HEK293T (cell line): ENCODE measurements around the gene KRTAP5-1.
"Not testable (repeated sequence)": the region's sequence is repeated elsewhere in the genome, so short reads cannot be mapped to it uniquely, and the experiment has no call there.

Experiments
- CTCF ChIA-PET: fragments of 350-600 bp; formaldehyde crosslinking; extraction: SDS; loops from one replicate; lab custom pipeline; 2021; ENCODE audit warnings: antibody characterized with exemption, inconsistent platforms; lab: Yijun Ruan, JAX
- POLR2A ChIA-PET: fragments of 350-600 bp; formaldehyde crosslinking; extraction: SDS; loops from one replicate; lab custom pipeline; 2020; ENCODE audit warnings: antibody characterized with exemption, inconsistent platforms; lab: Yijun Ruan, JAX
- DNase-seq: peaks from one replicate; pipeline ENCODE4 v3.0.0; 2012; ENCODE audit warnings: mixed read lengths; ENCODE audit errors: extremely low spot score
- ARNT ChIP-seq: fragments of 450-650 bp; IDR thresholded peaks from 2 replicates; pipeline ENCODE4 v1.6.1; 2017; ENCODE audit warnings: mild to moderate bottlenecking
- BHLHE40 ChIP-seq: fragments of 450-650 bp; IDR thresholded peaks from 2 replicates; pipeline ENCODE4 v1.6.1; 2016; ENCODE audit warnings: mild to moderate bottlenecking, moderate library complexity, borderline replicate concordance
- CTBP1 ChIP-seq: fragments of 450-650 bp; IDR thresholded peaks from 2 replicates; pipeline ENCODE4 v1.6.1; 2016; ENCODE audit warnings: borderline replicate concordance
- ELF4 ChIP-seq: fragments of 450-650 bp; IDR thresholded peaks from 2 replicates; pipeline ENCODE4 v1.6.1; 2017; ENCODE audit warnings: antibody characterized with exemption
- FOXA1 ChIP-seq: fragments of 450-650 bp; IDR thresholded peaks from 2 replicates; pipeline ENCODE4 v1.6.1; 2016; ENCODE audit warnings: mild to moderate bottlenecking
- FOXK2 ChIP-seq: fragments of 450-650 bp; IDR thresholded peaks from 2 replicates; pipeline ENCODE4 v1.6.1; 2016; ENCODE audit warnings: mild to moderate bottlenecking
- FOXM1 ChIP-seq: fragments of 450-650 bp; IDR thresholded peaks from 2 replicates; pipeline ENCODE4 v1.6.1; 2017; ENCODE audit warnings: mild to moderate bottlenecking, borderline replicate concordance
- HDGF ChIP-seq: fragments of 450-650 bp; IDR thresholded peaks from 2 replicates; pipeline ENCODE4 v1.6.1; 2017; ENCODE audit warnings: antibody characterized with exemption, borderline replicate concordance
- L3MBTL2 ChIP-seq: fragments of 450-650 bp; conservative IDR thresholded peaks from 2 replicates; pipeline ENCODE4 v1.6.1; 2016; ENCODE audit warnings: mild to moderate bottlenecking
- LEF1 ChIP-seq: fragments of 450-650 bp; IDR thresholded peaks from 2 replicates; pipeline ENCODE4 v1.6.1; 2017; ENCODE audit warnings: mild to moderate bottlenecking, borderline replicate concordance
- NFRKB ChIP-seq: fragments of 450-650 bp; IDR thresholded peaks from 2 replicates; pipeline ENCODE4 v1.6.1; 2016; ENCODE audit warnings: mild to moderate bottlenecking, moderate library complexity
- PKNOX1 ChIP-seq: fragments of 450-650 bp; IDR thresholded peaks from 2 replicates; pipeline ENCODE4 v1.6.1; 2016
- SP1 ChIP-seq: fragments of 450-650 bp; IDR thresholded peaks from 2 replicates; pipeline ENCODE4 v1.6.1; 2017
- SUZ12 ChIP-seq: fragments of 450-650 bp; IDR thresholded peaks from 2 replicates; pipeline ENCODE4 v1.6.1; 2016; ENCODE audit warnings: mild to moderate bottlenecking
- TARDBP ChIP-seq: fragments of 450-650 bp; IDR thresholded peaks from 2 replicates; pipeline ENCODE4 v1.6.1; 2016
- ZNF384 ChIP-seq: fragments of 450-650 bp; IDR thresholded peaks from 2 replicates; pipeline ENCODE4 v1.6.1; 2016

Gene KRTAP5-1

GRCh38 chr11:1604181-1604580 is 19.1 kb upstream of the KRTAP5-1 start:
- ChIA-PET POLR2A (no interaction called here), CTCF (no interaction called here)
- TF ChIP-seq PKNOX1 (no peak), TARDBP (no peak)
- DNase-seq = no peak

- TF ChIP-seq TARDBP (no peak), PKNOX1 (no peak), ELF4 (no peak)
- DNase-seq = no peak
- CTCF ChIA-PET = no interaction called here
- POLR2A ChIA-PET = no interaction called here
Observed at GRCh38 chr11:1603629-1604028, 18.5 kb upstream of the KRTAP5-1 start.

- POLR2A ChIA-PET, CTCF ChIA-PET, DNase-seq: not testable (repeated sequence)
Observed at GRCh38 chr11:1601663-1602062, 16.6 kb upstream of the KRTAP5-1 start.

DNA sequence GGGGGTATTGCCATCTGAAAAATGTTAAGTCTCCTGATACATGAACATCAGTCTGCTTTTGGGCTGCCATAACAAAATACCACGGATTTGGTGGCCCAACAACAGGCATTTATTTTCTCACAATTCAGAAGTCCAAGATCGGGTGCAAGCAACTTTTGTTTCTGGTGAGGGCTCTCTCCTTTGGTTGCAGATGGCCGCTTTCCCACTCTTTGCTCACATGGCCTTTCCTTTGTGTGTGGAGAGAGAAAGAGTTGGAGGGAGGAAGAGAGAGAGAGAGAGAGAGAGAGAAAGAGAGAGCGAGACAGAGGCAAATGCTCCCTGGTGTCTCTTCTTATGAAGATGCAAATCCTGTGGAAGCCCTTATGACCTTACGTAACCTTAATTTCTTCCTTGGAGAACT is 15.5 kb upstream of the KRTAP5-1 start:
- POLR2A ChIA-PET = no interaction called here
- no peak for DNase-seq
- CTCF ChIA-PET = no interaction called here
- TF ChIP-seq CTBP1 (no peak), LEF1 (no peak), FOXM1 (no peak), HDGF (no peak), L3MBTL2 (no peak), ZNF384 (no peak), BHLHE40 (no peak), FOXA1 (no peak), SP1 (no peak), ELF4 (no peak), ARNT (no peak), FOXK2 (no peak), SUZ12 (no peak), TARDBP (no peak), NFRKB (no peak), PKNOX1 (no peak)

DNA sequence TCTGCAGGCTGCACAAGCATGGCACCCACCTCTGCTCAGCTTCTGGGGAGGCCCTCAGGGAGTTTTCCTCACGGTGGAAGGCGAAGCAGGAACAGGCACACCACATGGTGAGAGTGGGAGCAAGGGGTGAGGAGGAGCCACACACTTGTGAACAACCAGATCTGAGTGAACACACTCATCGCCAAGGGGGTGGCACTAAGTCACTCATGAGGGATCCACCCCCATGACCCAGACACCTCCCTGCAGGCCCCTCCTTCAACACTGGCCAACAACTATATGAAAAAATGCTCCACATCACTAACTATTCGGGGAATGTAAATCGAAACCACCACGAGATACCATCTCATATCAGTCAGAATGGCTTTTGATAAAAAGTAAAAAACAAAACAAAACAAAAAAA is 13.7 kb upstream of the KRTAP5-1 start:
- ChIA-PET POLR2A (no interaction called here), CTCF (interaction anchor here (1.2 kb wide), 1 partner anchor 41 kb away, joined by 5 read pairs; no protein-coding TSS in a partner anchor)
- no peak for TF ChIP-seq FOXA1
- no peak for TF ChIP-seq BHLHE40
- TF ChIP-seq ELF4 = no peak
- no peak for TF ChIP-seq LEF1
- TF ChIP-seq ZNF384 = no peak
- TF ChIP-seq SP1 = no peak
- no peak for TF ChIP-seq ARNT
- no peak for TF ChIP-seq FOXM1
- no peak for TF ChIP-seq FOXK2
- TF ChIP-seq NFRKB = no peak
- no peak for TF ChIP-seq L3MBTL2
- TF ChIP-seq HDGF = no peak
- TF ChIP-seq SUZ12 = no peak
- no peak for TF ChIP-seq PKNOX1
- no peak for TF ChIP-seq TARDBP
- TF ChIP-seq CTBP1 = no peak
- no peak for DNase-seq

- POLR2A ChIA-PET, DNase-seq: not testable (repeated sequence)
- CTCF ChIA-PET = interaction anchor here (1.2 kb wide), 1 partner anchor 42 kb away, joined by 5 read pairs; no protein-coding TSS in a partner anchor
Observed at GRCh38 chr11:1598406-1598805, 13.3 kb upstream of the KRTAP5-1 start.

DNA sequence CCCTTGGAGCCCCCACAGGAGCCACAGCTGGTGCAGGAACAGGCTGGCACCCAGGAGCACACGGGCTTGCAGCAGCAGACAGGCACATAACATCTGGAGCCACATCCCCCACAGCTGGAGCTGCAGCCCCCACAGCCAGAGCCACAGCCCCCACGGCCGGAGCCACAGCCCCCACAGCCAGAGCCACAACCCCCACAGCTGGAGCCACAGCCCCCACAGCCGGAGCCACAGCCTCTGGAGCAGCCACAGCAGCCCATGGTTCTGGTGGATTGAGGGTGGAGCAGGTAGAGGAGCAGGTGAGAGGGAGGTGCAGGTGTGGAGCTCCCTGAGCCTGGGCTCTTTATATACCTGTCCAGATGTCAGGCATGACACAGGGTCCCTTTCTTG is 12.9 kb upstream of the KRTAP5-1 start, which contains the start of gene KRTAP5-2:
TSS of gene KRTAP5-2 (minus strand) at position 301 of the 387 bp plus-strand sequence. CDS start at position 257, 44 bp downstream.
- no peak for DNase-seq
- TF ChIP-seq BHLHE40 (no peak), LEF1 (no peak), NFRKB (no peak), ELF4 (no peak), SP1 (no peak), FOXK2 (no peak), FOXA1 (no peak), HDGF (no peak), TARDBP (no peak), L3MBTL2 (no peak), PKNOX1 (no peak), SUZ12 (no peak), FOXM1 (no peak), ZNF384 (no peak), CTBP1 (no peak), ARNT (no peak)
- POLR2A ChIA-PET = no interaction called here
- CTCF ChIA-PET = interaction anchor here (1.2 kb wide), 1 partner anchor 42 kb away, joined by 5 read pairs; no protein-coding TSS in a partner anchor
